Gastrocnemius medialis (tissue), 4 donors: Measurements from ENCODE around the gene ACAA2. TPM values are rescaled to one million over a fixed set of nuclear protein-coding genes. Genes with fewer than 3 reads are reported as not detected.

Experiments used
- ATAC-seq, 2 donors: fragments of 150-250 bp; one replicate each; pipeline ENCODE4 v1.9.1; 2016
- DNase-seq, 2 donors: peaks; one replicate each; pipeline ENCODE4 v3.0.0-alpha.2; 2019
- H3K27ac ChIP-seq, 4 donors: fragments of 200-600 bp; sonication (generic); 1 replicate in 1 of 4; 2 replicates in 3 of 4; pipeline ENCODE4 v1.5.1; 2016 to 2018; ENCODE audit warnings: mild to moderate bottlenecking in 2 of 4, moderate library complexity in 1 of 4
- H3K27me3 ChIP-seq, 3 donors: fragments of 200-600 bp; sonication (generic) in 2 of 3; 1 replicate in 1 of 3; 2 replicates in 2 of 3; pipeline versions ENCODE4 v1.5.1 to v1.6.0; 2016 to 2019; ENCODE audit warnings: mild to moderate bottlenecking in 1 of 3, moderate library complexity in 1 of 3
- H3K36me3 ChIP-seq, 2 donors: fragments of 200-600 bp; sonication (generic) in 1 of 2; one replicate each; pipeline ENCODE4 v1.5.1; 2017 to 2018
- H3K4me1 ChIP-seq, 2 donors: fragments of 200-600 bp; sonication (generic) in 1 of 2; one replicate each; pipeline ENCODE4 v1.5.1; 2016 to 2017; ENCODE audit warnings: mild to moderate bottlenecking in 2 of 2
- H3K4me3 ChIP-seq, 4 donors: fragments of 200-600 bp; sonication (generic) in 3 of 4; 1 replicate in 1 of 4; 2 replicates in 3 of 4; pipeline ENCODE4 v1.5.1; 2016 to 2019; ENCODE audit warnings: mild to moderate bottlenecking in 2 of 4
- H3K9me3 ChIP-seq, 3 donors: fragments of 200-600 bp; sonication (generic) in 2 of 3; 1 replicate in 1 of 3; 2 replicates in 2 of 3; pipeline ENCODE4 v1.5.1; 2016 to 2019
- POLR2A ChIP-seq, 2 donors: fragments of 450-650 bp; IDR thresholded peaks; one replicate each; pipeline ENCODE4 v1.6.1; 2017; ENCODE audit warnings: antibody characterized with exemption in 2 of 2, mild to moderate bottlenecking in 2 of 2, moderate library complexity in 2 of 2
- in situ Hi-C, 4 donors: fragments of 200-750 bp; cut with MboI; loops; one replicate each; pipeline versions ENCODE4 v1.15.0 to v1.8.0; 2017; ENCODE audit warnings: low sequenced_read_pairs in 4 of 4
- intact Hi-C: fragments of 100-400 bp; cut with DNase I; formaldehyde crosslinking; loops from one replicate; pipeline ENCODE4 v1.15.1; 2023; ENCODE audit warnings: low total_unique reads
- total RNA-seq, 4 donors: library from RNA; depleted of rRNA; stranded (reverse); fragments of >200 nt; gene quantifications; one replicate each; pipeline versions ENCODE4 v1.1.0 to v1.2.3, GENCODE V29; 2016
- TF ChIP-seq, protein P1 (sequence below), 5 experiments: fragments of 450-650 bp in 3 of 5; fragments of 200-600 bp in 2 of 5; sonication (generic) in 2 of 5; IDR thresholded peaks in 4 of 5; conservative IDR thresholded peaks in 1 of 5; 1 replicate in 4 of 5; 2 replicates in 1 of 5; pipeline ENCODE4 v1.5.1; 2016 to 2019; ENCODE audit warnings: antibody characterized with exemption in 5 of 5, mild to moderate bottlenecking in 3 of 5, moderate library complexity in 3 of 5

ACAA2 gene
- total RNA-seq, 4 donors from 2014 or later, result 73.7 to 95.7 (median 79.6) TPM

DNA sequence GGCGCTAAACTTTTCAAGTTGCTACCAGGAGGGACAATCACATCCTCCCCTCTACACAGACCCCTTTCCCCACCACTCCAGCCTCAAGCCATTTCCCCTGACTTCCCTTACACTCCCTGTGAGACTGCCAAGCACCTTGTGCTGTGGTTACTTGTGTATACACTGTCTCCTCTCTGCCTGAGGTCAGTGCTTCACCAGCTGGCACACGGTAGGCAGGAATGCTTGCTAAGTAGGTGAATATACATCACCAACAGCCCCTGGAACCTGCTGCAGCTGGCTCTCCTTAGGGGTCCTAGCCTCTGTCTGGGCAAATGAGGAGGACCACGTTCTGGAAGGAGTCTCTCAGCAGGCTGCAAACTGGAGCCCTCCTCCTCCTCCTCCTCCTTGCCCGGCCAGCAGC is 38.3 kb upstream of the ACAA2 start:
- in situ Hi-C loops, result loop anchor here in 3 of 4 donors (10.0 to 25.0 kb wide), 3 partner anchors 337 to 347 kb away; no protein-coding TSS in a partner anchor
- H3K27ac ChIP-seq, result no peak overlapping the region
- TF ChIP-seq, protein P1, sequence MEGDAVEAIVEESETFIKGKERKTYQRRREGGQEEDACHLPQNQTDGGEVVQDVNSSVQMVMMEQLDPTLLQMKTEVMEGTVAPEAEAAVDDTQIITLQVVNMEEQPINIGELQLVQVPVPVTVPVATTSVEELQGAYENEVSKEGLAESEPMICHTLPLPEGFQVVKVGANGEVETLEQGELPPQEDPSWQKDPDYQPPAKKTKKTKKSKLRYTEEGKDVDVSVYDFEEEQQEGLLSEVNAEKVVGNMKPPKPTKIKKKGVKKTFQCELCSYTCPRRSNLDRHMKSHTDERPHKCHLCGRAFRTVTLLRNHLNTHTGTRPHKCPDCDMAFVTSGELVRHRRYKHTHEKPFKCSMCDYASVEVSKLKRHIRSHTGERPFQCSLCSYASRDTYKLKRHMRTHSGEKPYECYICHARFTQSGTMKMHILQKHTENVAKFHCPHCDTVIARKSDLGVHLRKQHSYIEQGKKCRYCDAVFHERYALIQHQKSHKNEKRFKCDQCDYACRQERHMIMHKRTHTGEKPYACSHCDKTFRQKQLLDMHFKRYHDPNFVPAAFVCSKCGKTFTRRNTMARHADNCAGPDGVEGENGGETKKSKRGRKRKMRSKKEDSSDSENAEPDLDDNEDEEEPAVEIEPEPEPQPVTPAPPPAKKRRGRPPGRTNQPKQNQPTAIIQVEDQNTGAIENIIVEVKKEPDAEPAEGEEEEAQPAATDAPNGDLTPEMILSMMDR (IDR thresholded peaks at IDR 0.05 in 4 of 5, conservative IDR thresholded peaks at IDR 0.05 in 1 of 5), result no peak
- TF ChIP-seq POLR2A (IDR thresholded peaks at IDR 0.05), result no peak
- H3K9me3 ChIP-seq, result no peaks in the 10 kb centered on the region
- no peak for DNase-seq
- H3K27me3 ChIP-seq, result peaks cover 8 to 14% (median 11%) of the 10 kb centered on the region in 3 donors
- H3K4me1 ChIP-seq, result no peaks in the 10 kb centered on the region
- no peak overlapping the region for H3K4me3 ChIP-seq
- intact Hi-C loops, result no loop called here
- no peak for ATAC-seq
- H3K36me3 ChIP-seq, result no peaks in the 10 kb centered on the region

DNA sequence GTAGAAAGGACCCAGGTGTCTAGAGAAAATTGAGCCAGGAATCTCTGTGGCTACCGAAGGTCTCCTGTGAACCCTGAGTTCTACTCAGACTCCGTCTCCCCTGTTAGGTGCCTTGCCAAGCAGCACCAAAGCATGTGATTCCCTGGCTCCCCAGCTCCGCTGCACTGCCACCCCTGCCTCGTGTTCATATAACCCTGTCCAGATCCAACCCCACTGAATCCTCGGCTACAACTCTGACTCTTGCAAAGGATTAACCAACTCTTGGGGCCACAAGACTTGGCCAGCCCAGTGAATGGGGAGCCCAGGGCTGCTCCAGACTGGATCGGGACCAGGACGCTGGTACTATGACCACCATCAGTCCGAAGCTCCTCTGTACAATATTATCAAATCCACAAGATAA is 37.3 kb upstream of the ACAA2 start:
- intact Hi-C loops (no loop called here), in situ Hi-C loops (loop anchor here in 3 of 4 donors (10.0 to 25.0 kb wide), 3 partner anchors 336 to 346 kb away; no protein-coding TSS in a partner anchor)
- no peak overlapping the region for H3K27ac ChIP-seq
- DNase-seq, result no peak
- H3K4me1 ChIP-seq, result no peaks in the 10 kb centered on the region
- H3K27me3 ChIP-seq, result peaks cover 8 to 14% (median 11%) of the 10 kb centered on the region in 3 donors
- TF ChIP-seq POLR2A (IDR thresholded peaks at IDR 0.05), result no peak
- TF ChIP-seq, protein P1 (IDR thresholded peaks at IDR 0.05 in 4 of 5, conservative IDR thresholded peaks at IDR 0.05 in 1 of 5), result no peak
- no peaks in the 10 kb centered on the region for H3K36me3 ChIP-seq
- no peaks in the 10 kb centered on the region for H3K9me3 ChIP-seq
- no peak overlapping the region for H3K4me3 ChIP-seq
- ATAC-seq, result no peak

DNA sequence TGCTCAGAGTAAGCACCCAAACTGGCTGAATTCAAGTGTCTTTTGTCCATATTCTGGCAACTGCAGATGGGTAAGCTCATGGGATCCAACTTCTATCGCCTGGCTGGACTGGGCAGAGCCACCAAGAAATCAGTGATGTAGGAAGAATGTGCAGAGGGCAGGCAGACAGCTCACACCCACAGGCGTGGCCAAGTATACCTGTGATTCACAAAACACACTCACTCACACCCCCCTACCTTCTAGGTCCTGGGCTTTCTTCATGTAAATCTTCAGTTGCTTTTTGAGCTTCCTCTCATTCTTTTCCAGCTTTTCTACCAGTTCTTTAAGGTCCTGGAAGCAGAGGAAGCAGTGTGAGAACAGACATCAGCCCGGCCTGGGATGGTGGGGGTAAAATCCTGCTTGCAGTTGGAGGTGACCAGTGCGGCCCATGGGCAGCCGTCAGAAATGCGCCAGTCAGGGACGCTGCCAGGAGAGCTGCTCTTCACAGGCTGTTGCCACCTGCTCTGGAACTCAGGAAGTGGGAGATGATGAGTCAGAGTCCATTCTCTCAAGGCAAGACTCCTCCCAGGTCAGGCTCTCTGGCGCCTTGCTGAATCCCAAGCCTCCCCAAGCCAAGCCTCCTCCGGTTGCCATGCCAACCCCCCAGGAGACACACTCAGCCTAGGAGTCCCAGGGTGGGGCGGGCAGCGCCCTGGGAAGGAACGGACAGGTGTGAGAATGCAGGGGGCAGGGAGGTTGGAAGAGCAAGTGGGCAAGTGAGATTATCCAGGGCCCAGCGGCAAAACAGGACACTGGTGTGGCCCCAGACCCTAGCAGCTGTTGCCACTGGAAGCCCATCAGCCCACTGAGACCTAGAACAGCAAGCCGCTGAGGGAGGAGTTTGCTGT is 36.2 kb upstream of the ACAA2 start:
- no peak for DNase-seq
- in situ Hi-C loops, result loop anchor here in 3 of 4 donors (10.0 to 25.0 kb wide), 3 partner anchors 335 to 345 kb away; no protein-coding TSS in a partner anchor

DNA sequence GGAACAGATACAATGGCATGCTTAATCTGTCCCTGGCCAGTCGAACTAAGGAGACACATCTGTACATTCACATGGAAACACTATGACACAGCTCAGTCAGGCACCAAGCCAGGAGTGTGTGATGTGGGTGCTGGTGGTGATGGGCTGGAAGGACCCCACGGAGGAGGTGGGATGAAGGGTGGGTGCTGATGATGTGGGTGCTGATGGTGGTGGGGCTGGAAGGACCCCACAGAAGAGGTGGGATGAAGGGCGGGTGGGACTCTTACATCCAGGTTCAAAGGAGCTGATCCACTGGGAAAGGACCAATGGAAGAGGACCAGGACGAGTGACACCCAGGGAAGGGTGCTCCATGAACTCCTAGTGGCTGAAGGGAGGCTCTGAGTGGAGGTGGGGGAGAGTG is 34.8 kb upstream of the ACAA2 start:
- peaks cover 8 to 14% (median 11%) of the 10 kb centered on the region in 3 donors for H3K27me3 ChIP-seq
- DNase-seq (no peak), ATAC-seq (no peak)
- TF ChIP-seq, protein P1 (IDR thresholded peaks at IDR 0.05 in 4 of 5, conservative IDR thresholded peaks at IDR 0.05 in 1 of 5), result no peak
- TF ChIP-seq POLR2A (IDR thresholded peaks at IDR 0.05), result no peak
- no peak overlapping the region for H3K4me3 ChIP-seq
- in situ Hi-C loops (no loop called here), intact Hi-C loops (no loop called here)
- H3K4me1 ChIP-seq, result peaks cover 5 to 10% of the 10 kb centered on the region in 2 donors
- no peaks in the 10 kb centered on the region for H3K36me3 ChIP-seq
- no peaks in the 10 kb centered on the region for H3K9me3 ChIP-seq
- no peak overlapping the region for H3K27ac ChIP-seq

More for the DNA sequence above, 36.2 kb upstream of the ACAA2 start:
- peaks cover 8 to 14% (median 11%) of the 10 kb centered on the region in 3 donors for H3K27me3 ChIP-seq
- TF ChIP-seq, protein P1 (IDR thresholded peaks at IDR 0.05 in 4 of 5, conservative IDR thresholded peaks at IDR 0.05 in 1 of 5), result no peak
- TF ChIP-seq POLR2A (IDR thresholded peaks at IDR 0.05), result no peak
- ATAC-seq, result peak in 1 of 2 donors; percentile 71
- no peaks in the 10 kb centered on the region for H3K36me3 ChIP-seq
- intact Hi-C loops, result no loop called here
- no peak overlapping the region for H3K4me3 ChIP-seq
- H3K9me3 ChIP-seq, result no peaks in the 10 kb centered on the region
- no peaks in the 10 kb centered on the region for H3K4me1 ChIP-seq
- H3K27ac ChIP-seq, result no peak overlapping the region
